ENCODE measurements around the gene HOXC12.

HOXC12 gene

GRCh38 chr12:53985692-53985993 lies 30.9 kb downstream of the HOXC12 start:
- DNase-seq: no peak

GRCh38 chr12:53985994-53986685 lies 31.4 kb downstream of the HOXC12 start:
- DNase-seq: no peak

GRCh38 chr12:53986686-53987483 lies 32.2 kb downstream of the HOXC12 start:
- DNase-seq: no peak

- no peak for DNase-seq
These were observed 33.1 kb downstream of the HOXC12 start for GRCh38 chr12:53987787-53988230.

GRCh38 chr12:53988541-53989226 lies 34.0 kb downstream of the HOXC12 start:
- no peak for DNase-seq

- no peak for DNase-seq
These were observed 34.8 kb downstream of the HOXC12 start for GRCh38 chr12:53989227-53990113.

- DNase-seq: no peak
These were observed 35.8 kb downstream of the HOXC12 start for GRCh38 chr12:53990311-53991076.

GRCh38 chr12:53991077-53991460 lies 36.4 kb downstream of the HOXC12 start:
- DNase-seq: no peak

- DNase-seq: no peak
These were observed 37.7 kb downstream of the HOXC12 start for GRCh38 chr12:53992377-53992889.

- no peak for DNase-seq
These were observed 38.7 kb downstream of the HOXC12 start for GRCh38 chr12:53993162-53994008.

- DNase-seq: no peak
These were observed 39.2 kb downstream of the HOXC12 start for GRCh38 chr12:53994009-53994263.

GRCh38 chr12:53994264-53995001 lies 39.7 kb downstream of the HOXC12 start:
- no peak for DNase-seq

GRCh38 chr12:53995002-53995377 lies 40.3 kb downstream of the HOXC12 start:
- no peak for DNase-seq

GRCh38 chr12:53995378-53996239 lies 40.9 kb downstream of the HOXC12 start:
- no peak for DNase-seq

- no peak for DNase-seq
These were observed 41.8 kb downstream of the HOXC12 start for GRCh38 chr12:53996240-53997203.

- DNase-seq: no peak
These were observed 42.8 kb downstream of the HOXC12 start for GRCh38 chr12:53997204-53998109.
